HepG2 (cell line): Measurements from ENCODE around the gene WDR26. TPM values are rescaled to one million over a fixed set of nuclear protein-coding genes. Genes with fewer than 3 reads are reported as not detected.
A peak's percentile ranks its signal among the peaks of the same experiment; 100 is the strongest.

Experiments
- ATAC-seq: fragments of 200-7000 bp; cut with Tn5 transposase; 3 replicates; pipeline ENCODE4 v1.9.1; 2020; ENCODE audit warnings: mild to moderate bottlenecking, moderate library complexity
- BruUV-seq: library from RNA; stranded (reverse); fragments of 400-500 nt; replicated peaks from 2 replicates; lab custom pipeline; 2021; lab: Mats Ljungman, UMichigan
- CTCF ChIA-PET: fragments of 300-600 bp; formaldehyde crosslinking; extraction: SDS; loops from one replicate; lab custom pipeline; 2021; ENCODE audit warnings: low total read pairs, inconsistent platforms, low intra/inter-chr PET ratio; lab: Yijun Ruan, JAX
- POLR2A ChIA-PET: fragments of 350-600 bp; sonication (Branson Sonifier 250); formaldehyde crosslinking; loops from one replicate; lab custom pipeline; 2020; ENCODE audit warnings: antibody characterized with exemption, inconsistent platforms; lab: Yijun Ruan, JAX
- DNase-seq: peaks from one replicate; pipeline ENCODE4 v3.0.0-alpha.2; 2015; ENCODE audit warnings: low spot score
- FAIRE-seq: peaks from 3 replicates; lab custom pipeline; 2011; peaks lifted over from hg19 to GRCh38; lab: Jason Lieb, UNC
- H2AFZ ChIP-seq: one replicate; pipeline ENCODE4 v1.6.1; 2011; ENCODE audit warnings: low read length, inconsistent platforms
- H3K27ac ChIP-seq: fragments of 300-600 bp; 3 replicates; pipeline ENCODE4 v1.8.0; 2011; ENCODE audit warnings: mixed run types, mild to moderate bottlenecking, mixed read lengths, low read length, inconsistent platforms; ENCODE audit not compliant: insufficient read depth; ENCODE audit errors: extremely low read length
- H3K27me3 ChIP-seq, 2 experiments: fragments of 200-600 bp in 1 of 2; 2 replicates in 1 of 2; 3 replicates in 1 of 2; pipeline versions ENCODE4 v1.6.0 to v1.8.0; 2011; ENCODE audit warnings: low read length in 2 of 2, mild to moderate bottlenecking in 2 of 2, moderate library complexity in 2 of 2, inconsistent platforms in 1 of 2; ENCODE audit not compliant: insufficient read depth in 2 of 2, control insufficient read depth in 1 of 2
- H3K36me3 ChIP-seq, 2 experiments: fragments of 200-600 bp in 1 of 2; replicated peaks in 1 of 2; 2 replicates in 1 of 2; 3 replicates in 1 of 2; pipeline versions ENCODE4 v1.5.1 to v1.8.0; 2011; ENCODE audit warnings: low read length in 2 of 2, inconsistent platforms in 1 of 2; ENCODE audit not compliant: insufficient read depth in 2 of 2, control insufficient read depth in 1 of 2
- H3K4me1 ChIP-seq: 2 replicates; pipeline ENCODE4 v1.5.1; 2012; ENCODE audit warnings: low read length, inconsistent platforms; ENCODE audit not compliant: insufficient read depth
- H3K4me2 ChIP-seq: 2 replicates; pipeline ENCODE4 v1.6.0; 2011; ENCODE audit warnings: low read depth, low read length, inconsistent platforms
- H3K4me3 ChIP-seq, 3 experiments: fragments of 200-600 bp in 1 of 3; sonication (generic), shearing (Covaris generic) in 1 of 3; replicated peaks in 1 of 3; 2 replicates each; pipeline ENCODE4 v1.5.1; 2011 to 2016; ENCODE audit warnings: low read length in 3 of 3, inconsistent platforms in 2 of 3, low read depth in 2 of 3, mild to moderate bottlenecking in 2 of 3, control low read depth in 1 of 3, mixed read lengths in 1 of 3; ENCODE audit not compliant: insufficient read depth in 1 of 3
- H3K79me2 ChIP-seq: one replicate; pipeline ENCODE4 v1.6.1; 2011; ENCODE audit warnings: low read length, inconsistent platforms; ENCODE audit not compliant: insufficient read depth
- H3K9ac ChIP-seq: 2 replicates; pipeline ENCODE4 v1.6.0; 2011; ENCODE audit warnings: mild to moderate bottlenecking, low read depth, low read length, inconsistent platforms; ENCODE audit not compliant: insufficient read depth
- H3K9me3 ChIP-seq: 2 replicates; pipeline ENCODE4 v1.5.1; 2012; ENCODE audit warnings: mild to moderate bottlenecking, low read length
- H4K20me1 ChIP-seq: 2 replicates; pipeline ENCODE4 v1.6.0; 2011; ENCODE audit warnings: inconsistent platforms, mild to moderate bottlenecking, low read length, moderate library complexity; ENCODE audit not compliant: insufficient read depth
- IRF9 ChIP-seq: sonication (generic); formaldehyde crosslinking; IDR thresholded peaks from 2 replicates; pipeline ENCODE4 v1.8.0; 2022; ENCODE audit warnings: missing genetic modification reagents, mild to moderate bottlenecking, borderline replicate concordance
- SIN3A ChIP-seq: IDR thresholded peaks from 2 replicates; pipeline ENCODE4 v1.6.1; 2011; ENCODE audit warnings: low read depth, mild to moderate bottlenecking, control low read depth, low read length, borderline replicate concordance
- SP1 ChIP-seq, 2 experiments: fragments of 450-650 bp in 1 of 2; sonication (generic) in 1 of 2; formaldehyde crosslinking in 1 of 2; IDR thresholded peaks; 2 replicates each; pipeline versions ENCODE4 v1.4.0 to v1.6.1; 2016 to 2020; ENCODE audit warnings: missing genetic modification reagents in 1 of 2
- TCF7L2 ChIP-seq: IDR thresholded peaks from 2 replicates; pipeline ENCODE4 v1.6.1; 2011; ENCODE audit warnings: mild to moderate bottlenecking, low read depth, low read length, moderate library complexity
- ZBTB46 ChIP-seq: sonication (generic); formaldehyde crosslinking; IDR thresholded peaks from 2 replicates; pipeline ENCODE4 v1.4.0; 2020; ENCODE audit warnings: mild to moderate bottlenecking, missing genetic modification reagents, borderline replicate concordance
- ZNF275 ChIP-seq: sonication (generic); formaldehyde crosslinking; IDR thresholded peaks from 2 replicates; pipeline ENCODE4 v1.8.0; 2022; ENCODE audit warnings: missing genetic modification reagents, mild to moderate bottlenecking, inconsistent platforms, borderline replicate concordance
- ZNF564 ChIP-seq: sonication (generic); formaldehyde crosslinking; IDR thresholded peaks from 2 replicates; pipeline ENCODE4 v1.8.1; 2023; ENCODE audit warnings: mild to moderate bottlenecking, missing genetic modification reagents
- ZNF776 ChIP-seq: sonication (generic); formaldehyde crosslinking; IDR thresholded peaks from 2 replicates; pipeline ENCODE4 v1.4.0; 2020; ENCODE audit warnings: mild to moderate bottlenecking, missing genetic modification reagents
- WGBS: methylation state at CpG from one replicate; pipeline ENCODE4 v1.1.6; 2017; ENCODE audit warnings: low lambda C conversion rate; 5-methylcytosine and 5-hydroxymethylcytosine counted together
- in situ Hi-C: cut with HindIII; loops from 2 replicates; pipeline ENCODE4 v1.10.0; 2017; ENCODE audit warnings: low pct_unique_long_range_greater_than_20kb; ENCODE audit not compliant: extremely low pct_ligation_motif_present
- intact Hi-C: fragments of 100-400 bp; cut with micrococcal nuclease; formaldehyde crosslinking; loops from one replicate; pipeline ENCODE4 v1.10.0; 2022; ENCODE audit not compliant: unreplicated experiment
- polyA plus RNA-seq, 8 experiments: library from polyadenylated mRNA; depleted of rRNA in 3 of 8; stranded (reverse) in 7 of 8; unstranded in 1 of 8; fragments of >200 nt; fragmentation: Illumina TruSeq in 4 of 8; extraction: Trizol in 4 of 8; gene quantifications; 2 replicates each; pipeline versions ENCODE4 v1.2.1 to v1.2.3, GENCODE V29; 2011 to 2016; ENCODE audit warnings: low read depth in 4 of 8, missing spikeins in 1 of 8, mixed read lengths in 1 of 8; ENCODE audit not compliant: insufficient read depth in 1 of 8
- total RNA-seq, 5 experiments: library from RNA; depleted of rRNA; stranded (reverse); fragments of >200 nt; fragmentation: Illumina TruSeq; extraction: Trizol; gene quantifications; 2 replicates each; pipeline ENCODE4 v1.2.3, GENCODE V29; 2016; ENCODE audit warnings: low read depth in 1 of 5

WDR26 gene
- total and polyA plus RNA-seq, 2 of the 13 experiments (the other 11 are each of a cell fraction or from before 2014, with no cell fraction given) = 13.2 to 23.7 TPM

GRCh38 chr1:224435999-224436398 lies 1.4 kb upstream of the WDR26 start:
- no peak overlapping the region for H3K9ac ChIP-seq
- peaks cover 52% of the 10 kb centered on the region for H3K4me1 ChIP-seq
- peak overlapping the region; percentile 85 for H3K4me2 ChIP-seq
- peak overlapping the region in 1 of 3 experiments; percentile 69; a peak in 2 of 6 replicates for H3K4me3 ChIP-seq
- peaks cover 45% of the 10 kb centered on the region for H3K79me2 ChIP-seq
- intact Hi-C loops (no loop called here), in situ Hi-C loops (no loop called here)
- ChIA-PET CTCF (no interaction called here), POLR2A (no interaction called here)
- ATAC-seq = no peak
- 14% methylated on average over 1 of the region's 1 CpG for WGBS
- no peak overlapping the region for H3K27ac ChIP-seq
- no TSS peak for BruUV-seq
- no peak overlapping the region for H2AFZ ChIP-seq
- TF ChIP-seq ZNF275 (CRISPR knock-in tag) (no peak), SP1 (IDR thresholded peaks at IDR 0.05) (no peak), SP1 (CRISPR knock-in tag; IDR thresholded peaks at IDR 0.05) (no peak), SIN3A (0 out of 2 replicates have a peak, but pooled peaks have one; percentile 6)
- H4K20me1 ChIP-seq = peaks cover 20% of the 10 kb centered on the region
- DNase-seq = no peak
- no peaks in the 10 kb centered on the region; a peak in 1 of 5 replicates for H3K27me3 ChIP-seq
- H3K9me3 ChIP-seq = no peaks in the 10 kb centered on the region
- H3K36me3 ChIP-seq = no peaks in the 10 kb centered on the region; a peak in 1 of 5 replicates
- no peak for FAIRE-seq

GRCh38 chr1:224435318-224435763 lies 744 bp upstream of the WDR26 start:
- Histone ChIP-seq H3K27me3 (no peaks in the 10 kb centered on the region; a peak in 1 of 5 replicates), H3K36me3 (no peaks in the 10 kb centered on the region; a peak in 1 of 5 replicates), H3K4me3 (peak overlapping the region; percentile 69 to 95 (median 90)), H3K4me1 (peaks cover 58% of the 10 kb centered on the region), H3K79me2 (peaks cover 46% of the 10 kb centered on the region), H2AFZ (peak overlapping the region; percentile 66), H4K20me1 (peaks cover 25% of the 10 kb centered on the region), H3K27ac (peak overlapping the region; percentile 65), H3K4me2 (peak overlapping the region; percentile 85), H3K9me3 (no peaks in the 10 kb centered on the region), H3K9ac (peak overlapping the region; percentile 82)
- BruUV-seq = TSS peak; percentile 82
- peak; percentile 21 for ATAC-seq
- in situ Hi-C loops (no loop called here), intact Hi-C loops (no loop called here)
- no peak for DNase-seq
- CTCF ChIA-PET = no interaction called here
- FAIRE-seq = no peak
- WGBS = 0% methylated on average over 4 of the region's 4 CpGs
- no peak for TF ChIP-seq ZBTB46 (CRISPR knock-in tag)
- no peak for TF ChIP-seq TCF7L2
- TF ChIP-seq ZNF564 (CRISPR knock-in tag) = peak; percentile 7; the same call in 1 of the 2 replicates
- 0 out of 2 replicates have a peak, but pooled peaks have one; percentile 3 for TF ChIP-seq ZNF776 (CRISPR knock-in tag)
- TF ChIP-seq IRF9 = 0 out of 2 replicates have a peak, but pooled peaks have one; percentile 4
- POLR2A ChIA-PET = interaction anchor here (1.0 to 1.3 kb wide), 2 partner anchors 8 to 9 kb away, joined by 3 to 6 read pairs; no protein-coding TSS in a partner anchor
